PFSK-1 (cell line): Measurements from ENCODE around the gene MTX1.
A peak's percentile ranks its signal among the peaks of the same experiment; 100 is the strongest.

ENCODE experiments used
- FOXP2 ChIP-seq: optimal IDR thresholded peaks from 2 replicates; pipeline ENCODE3; 2011; ENCODE audit warnings: borderline replicate concordance, control low read depth, inconsistent platforms; ENCODE audit not compliant: insufficient read depth; ENCODE audit errors: extremely low read length, extremely low read depth
- POLR2AphosphoS5 ChIP-seq: IDR thresholded peaks from 2 replicates; pipeline ENCODE4 v1.6.1; 2012; ENCODE audit warnings: low read depth, mild to moderate bottlenecking, control low read depth, low read length, moderate library complexity
- SIN3A ChIP-seq: IDR thresholded peaks from 2 replicates; pipeline ENCODE4 v1.6.1; 2012; ENCODE audit warnings: mild to moderate bottlenecking, low read length, moderate library complexity, borderline replicate concordance; ENCODE audit not compliant: insufficient read depth
- TAF1 ChIP-seq: IDR thresholded peaks from 2 replicates; pipeline ENCODE4 v1.6.1; 2012; ENCODE audit warnings: low read length, control low read depth, borderline replicate concordance; ENCODE audit not compliant: insufficient read depth
- TF ChIP-seq, protein P1 (sequence below), 2 experiments: IDR thresholded peaks; 2 replicates each; pipeline versions ENCODE4 v1.6.1 to v1.8.0; 2011 to 2012; ENCODE audit warnings: low read depth in 2 of 2, low read length in 2 of 2, control low read depth in 1 of 2, inconsistent platforms in 1 of 2, mild to moderate bottlenecking in 1 of 2, moderate library complexity in 1 of 2; ENCODE audit not compliant: insufficient read depth in 1 of 2

Gene MTX1

DNA sequence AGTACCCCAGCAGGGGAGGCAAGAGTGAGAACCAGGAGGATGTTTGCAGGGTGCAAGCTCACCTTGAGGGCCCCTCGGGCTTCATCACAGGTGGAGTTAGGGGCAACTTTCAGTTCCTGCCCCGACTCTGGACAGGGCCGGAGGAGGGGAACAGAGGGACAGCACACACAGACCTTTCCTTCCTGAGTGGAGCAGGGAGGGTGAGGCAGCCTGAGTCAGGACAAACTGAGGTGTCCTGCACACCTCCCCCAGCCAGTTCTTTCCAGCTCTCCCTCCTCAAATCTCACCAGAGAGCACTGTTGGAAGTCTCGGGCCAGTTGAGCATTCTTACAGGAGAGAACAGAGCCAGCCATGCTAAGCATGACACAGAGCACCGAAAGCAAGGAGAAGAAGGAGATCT lies 45.3 kb downstream of the MTX1 start:
- TF ChIP-seq POLR2AphosphoS5: no peak
- TF ChIP-seq TAF1: no peak
- no peak for TF ChIP-seq FOXP2
- no peak for TF ChIP-seq SIN3A
- TF ChIP-seq, protein P1, sequence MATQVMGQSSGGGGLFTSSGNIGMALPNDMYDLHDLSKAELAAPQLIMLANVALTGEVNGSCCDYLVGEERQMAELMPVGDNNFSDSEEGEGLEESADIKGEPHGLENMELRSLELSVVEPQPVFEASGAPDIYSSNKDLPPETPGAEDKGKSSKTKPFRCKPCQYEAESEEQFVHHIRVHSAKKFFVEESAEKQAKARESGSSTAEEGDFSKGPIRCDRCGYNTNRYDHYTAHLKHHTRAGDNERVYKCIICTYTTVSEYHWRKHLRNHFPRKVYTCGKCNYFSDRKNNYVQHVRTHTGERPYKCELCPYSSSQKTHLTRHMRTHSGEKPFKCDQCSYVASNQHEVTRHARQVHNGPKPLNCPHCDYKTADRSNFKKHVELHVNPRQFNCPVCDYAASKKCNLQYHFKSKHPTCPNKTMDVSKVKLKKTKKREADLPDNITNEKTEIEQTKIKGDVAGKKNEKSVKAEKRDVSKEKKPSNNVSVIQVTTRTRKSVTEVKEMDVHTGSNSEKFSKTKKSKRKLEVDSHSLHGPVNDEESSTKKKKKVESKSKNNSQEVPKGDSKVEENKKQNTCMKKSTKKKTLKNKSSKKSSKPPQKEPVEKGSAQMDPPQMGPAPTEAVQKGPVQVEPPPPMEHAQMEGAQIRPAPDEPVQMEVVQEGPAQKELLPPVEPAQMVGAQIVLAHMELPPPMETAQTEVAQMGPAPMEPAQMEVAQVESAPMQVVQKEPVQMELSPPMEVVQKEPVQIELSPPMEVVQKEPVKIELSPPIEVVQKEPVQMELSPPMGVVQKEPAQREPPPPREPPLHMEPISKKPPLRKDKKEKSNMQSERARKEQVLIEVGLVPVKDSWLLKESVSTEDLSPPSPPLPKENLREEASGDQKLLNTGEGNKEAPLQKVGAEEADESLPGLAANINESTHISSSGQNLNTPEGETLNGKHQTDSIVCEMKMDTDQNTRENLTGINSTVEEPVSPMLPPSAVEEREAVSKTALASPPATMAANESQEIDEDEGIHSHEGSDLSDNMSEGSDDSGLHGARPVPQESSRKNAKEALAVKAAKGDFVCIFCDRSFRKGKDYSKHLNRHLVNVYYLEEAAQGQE (IDR thresholded peaks at IDR 0.05; ENCODE audit: insufficient read depth in 1 of 2, low read depth in 2 of 2, low read length in 2 of 2): no peak

DNA sequence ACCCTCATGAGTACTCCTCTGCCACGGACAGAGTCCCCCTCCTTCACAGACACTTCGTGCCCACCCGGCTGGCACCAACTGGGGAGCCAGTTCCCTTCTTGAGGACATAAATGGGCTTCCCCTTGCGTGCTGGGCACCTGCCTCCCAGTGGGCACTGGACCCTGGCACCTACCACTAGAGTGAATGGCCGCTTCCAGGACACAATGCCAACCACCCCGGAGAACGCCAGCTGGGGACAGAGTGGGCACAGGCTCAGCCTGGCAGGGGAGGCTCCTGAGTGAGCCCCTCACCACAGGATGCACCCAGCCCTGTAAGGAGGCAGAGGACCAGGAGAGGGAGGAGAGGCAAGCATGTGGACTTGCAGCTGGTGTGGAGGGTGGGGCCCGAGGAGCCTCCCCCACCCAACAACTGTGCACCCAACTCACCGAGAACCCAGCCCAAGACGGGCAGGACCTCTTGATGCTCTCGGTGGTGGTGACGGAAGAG lies 45.8 kb downstream of the MTX1 start:
- no peak for TF ChIP-seq POLR2AphosphoS5
- TF ChIP-seq, protein P1 (IDR thresholded peaks at IDR 0.05; ENCODE audit: insufficient read depth in 1 of 2, low read depth in 2 of 2, low read length in 2 of 2): no peak
- no peak for TF ChIP-seq TAF1
- TF ChIP-seq FOXP2: no peak
- no peak for TF ChIP-seq SIN3A

DNA sequence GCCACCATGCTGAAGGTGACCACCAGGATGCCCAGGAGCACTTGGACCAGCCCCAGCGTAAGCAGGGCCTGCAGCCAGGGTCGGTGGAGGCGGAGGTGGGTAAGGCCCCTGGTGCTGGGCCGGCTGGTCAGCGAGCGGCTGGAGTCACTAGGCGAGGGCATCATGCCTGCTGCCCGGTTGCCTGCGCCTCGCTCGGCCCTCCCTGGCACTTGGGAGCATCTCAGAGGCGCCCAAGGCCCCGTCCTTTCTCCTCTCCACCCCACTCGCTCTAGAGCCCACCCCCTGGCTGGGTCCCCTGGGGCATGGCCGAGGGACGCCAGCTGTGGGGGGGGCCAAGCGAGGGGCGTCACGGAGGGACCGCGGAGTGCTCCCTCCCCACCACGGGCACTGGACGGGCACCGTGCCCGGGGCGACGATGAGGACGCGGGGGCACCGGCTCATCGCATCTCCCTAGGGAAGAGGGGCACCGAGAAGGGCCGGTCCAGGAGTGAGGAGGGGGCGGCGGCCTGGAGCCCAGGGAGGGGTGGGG lies 46.3 kb downstream of the MTX1 start:
- TF ChIP-seq TAF1 (no peak), FOXP2 (no peak), POLR2AphosphoS5 (no peak), SIN3A (no peak)
- TF ChIP-seq, protein P1 (IDR thresholded peaks at IDR 0.05; ENCODE audit: insufficient read depth in 1 of 2, low read depth in 2 of 2, low read length in 2 of 2): no peak

DNA sequence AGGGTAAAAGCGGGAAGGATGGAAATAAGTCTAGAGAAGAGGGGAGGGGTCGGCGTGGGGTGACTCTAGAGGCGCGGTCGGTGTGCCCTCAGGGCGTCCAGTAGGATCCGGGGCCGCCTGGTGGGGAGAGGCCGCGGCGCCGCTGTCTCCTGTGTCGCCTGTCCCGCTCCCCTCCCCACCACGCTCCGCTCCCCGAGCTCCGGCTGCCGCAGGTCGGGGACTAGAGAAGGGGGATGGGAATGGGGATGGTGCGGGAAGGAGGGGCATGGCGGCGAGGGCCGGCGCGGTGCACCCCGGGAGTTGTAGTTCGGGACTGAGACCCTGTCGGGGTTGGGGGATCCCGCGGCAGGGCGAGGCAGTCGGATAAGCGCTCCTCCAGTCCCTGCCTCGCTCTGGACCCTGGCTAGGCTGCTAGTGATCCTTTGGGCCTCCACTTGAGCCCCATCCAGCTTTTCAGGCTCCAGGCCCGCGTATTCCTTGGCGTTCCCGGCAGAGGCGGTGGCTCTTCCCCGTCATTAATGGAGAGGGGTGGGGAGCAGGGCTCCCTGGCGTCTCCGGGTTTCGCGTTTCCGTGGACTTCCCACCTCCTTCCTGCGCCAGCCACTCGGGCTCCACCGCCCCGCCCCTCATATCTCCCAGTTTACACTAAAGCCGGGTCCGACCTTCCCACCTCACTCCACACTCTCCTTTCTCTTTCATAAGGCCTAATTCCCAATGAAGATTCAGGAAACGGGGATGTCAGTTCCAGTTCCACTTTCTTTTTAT lies 46.9 kb downstream of the MTX1 start, which contains the start of gene ENTREP3:
Gene ENTREP3, minus strand, starts transcription at position 241 of the 765 bp plus-strand sequence. CDS start 606 bp downstream, outside the sequence.
- TF ChIP-seq POLR2AphosphoS5: peak; percentile 96
- peak; percentile 96 for TF ChIP-seq TAF1
- peak; percentile 89; the same call in 1 of the 2 replicates for TF ChIP-seq SIN3A
- TF ChIP-seq, protein P1 (IDR thresholded peaks at IDR 0.05; ENCODE audit: insufficient read depth in 1 of 2, low read depth in 2 of 2, low read length in 2 of 2): 0 out of 4 replicates have a peak, but pooled peaks of 1 of the 2 experiments have one; percentile 52
- no peak for TF ChIP-seq FOXP2
